Liver (tissue), 9 donors: Measurements from ENCODE around the gene RHOT1. TPM values are rescaled to one million over a fixed set of nuclear protein-coding genes. Genes with fewer than 3 reads are reported as not detected.

Source experiments
- DNase-seq: peaks from one replicate; pipeline ENCODE4 v3.0.0-alpha.2; 2017; ENCODE audit warnings: low spot score
- H3K27ac ChIP-seq, 2 donors: one replicate each; pipeline ENCODE4 v1.7.0; 2013; ENCODE audit warnings: inconsistent platforms in 2 of 2, low read length in 2 of 2, control low read depth in 1 of 2, low read depth in 1 of 2, mild to moderate bottlenecking in 1 of 2
- H3K27me3 ChIP-seq, 4 donors: one replicate each; pipeline versions ENCODE4 v1.6.1 to v1.7.0; 2013; ENCODE audit warnings: low read length in 3 of 4, inconsistent platforms in 1 of 4, mild to moderate bottlenecking in 1 of 4, moderate library complexity in 1 of 4; ENCODE audit not compliant: control insufficient read depth in 4 of 4, insufficient read depth in 4 of 4
- H3K36me3 ChIP-seq, 4 donors: one replicate each; pipeline versions ENCODE4 v1.6.1 to v1.7.0; 2013; ENCODE audit warnings: low read length in 3 of 4, mild to moderate bottlenecking in 3 of 4, low read depth in 1 of 4, moderate library complexity in 1 of 4; ENCODE audit not compliant: control insufficient read depth in 4 of 4, insufficient read depth in 3 of 4
- H3K4me1 ChIP-seq, 4 donors: one replicate each; pipeline versions ENCODE4 v1.6.1 to v1.7.0; 2013; ENCODE audit warnings: low read length in 3 of 4, mild to moderate bottlenecking in 3 of 4, moderate library complexity in 1 of 4; ENCODE audit not compliant: control insufficient read depth in 4 of 4, insufficient read depth in 4 of 4
- H3K4me3 ChIP-seq, 3 donors: one replicate each; pipeline versions ENCODE4 v1.6.1 to v1.7.0; 2013; ENCODE audit warnings: low read length in 3 of 3, control low read depth in 1 of 3, low read depth in 1 of 3, mild to moderate bottlenecking in 1 of 3
- H3K9ac ChIP-seq, 2 donors: one replicate each; pipeline ENCODE4 v1.7.0; 2013; ENCODE audit warnings: low read length in 2 of 2, mild to moderate bottlenecking in 2 of 2, moderate library complexity in 2 of 2, control low read depth in 1 of 2, low read depth in 1 of 2
- H3K9me3 ChIP-seq, 4 donors: one replicate each; pipeline versions ENCODE4 v1.6.1 to v1.7.0; 2013; ENCODE audit warnings: low read length in 3 of 4; ENCODE audit not compliant: control insufficient read depth in 4 of 4
- CTCF ChIP-seq: fragments of 150-350 bp; IDR thresholded peaks from 2 replicates; pipeline ENCODE4 v1.5.1; 2017; ENCODE audit warnings: improper control_type of control experiment, low read depth, low read length; ENCODE audit not compliant: missing input control
- EGR1 ChIP-seq, 2 donors: IDR thresholded peaks; 2 replicates each; pipeline ENCODE4 v1.6.1; 2016 to 2018; ENCODE audit warnings: antibody characterized with exemption in 2 of 2, low read depth in 2 of 2
- FOXA1 ChIP-seq: IDR thresholded peaks from 2 replicates; pipeline ENCODE4 v1.6.1; 2016; ENCODE audit warnings: antibody characterized with exemption
- FOXA2 ChIP-seq: IDR thresholded peaks from 2 replicates; pipeline ENCODE4 v1.6.1; 2016; ENCODE audit warnings: antibody characterized with exemption
- GABPA ChIP-seq, 2 donors: IDR thresholded peaks in 1 of 2; conservative IDR thresholded peaks in 1 of 2; 2 replicates each; pipeline ENCODE4 v1.6.1; 2016; ENCODE audit warnings: antibody characterized with exemption in 2 of 2, mild to moderate bottlenecking in 1 of 2, moderate library complexity in 1 of 2
- HNF4A ChIP-seq, 2 donors: conservative IDR thresholded peaks; 2 replicates each; pipeline ENCODE4 v1.6.1; 2016; ENCODE audit warnings: antibody characterized with exemption in 2 of 2, mild to moderate bottlenecking in 2 of 2
- HNF4G ChIP-seq: IDR thresholded peaks from 2 replicates; pipeline ENCODE4 v1.6.1; 2016; ENCODE audit warnings: antibody characterized with exemption
- JUND ChIP-seq, 2 donors: IDR thresholded peaks; 2 replicates each; pipeline ENCODE4 v1.6.1; 2016; ENCODE audit warnings: antibody characterized with exemption in 2 of 2
- MAX ChIP-seq: IDR thresholded peaks from 2 replicates; pipeline ENCODE4 v1.6.1; 2016; ENCODE audit warnings: antibody characterized with exemption
- NR2F2 ChIP-seq: IDR thresholded peaks from 2 replicates; pipeline ENCODE4 v1.6.1; 2016; ENCODE audit warnings: antibody characterized with exemption
- RAD21 ChIP-seq, 2 donors: IDR thresholded peaks; 2 replicates each; pipeline ENCODE4 v1.6.1; 2016; ENCODE audit warnings: antibody characterized with exemption in 2 of 2, mild to moderate bottlenecking in 2 of 2
- REST ChIP-seq: IDR thresholded peaks from 2 replicates; pipeline ENCODE4 v1.6.1; 2016; ENCODE audit warnings: antibody characterized with exemption, mild to moderate bottlenecking
- RXRA ChIP-seq, 2 donors: IDR thresholded peaks; 2 replicates each; pipeline ENCODE4 v1.6.1; 2017 to 2018; ENCODE audit warnings: antibody characterized with exemption in 2 of 2, mild to moderate bottlenecking in 1 of 2
- SP1 ChIP-seq: IDR thresholded peaks from 2 replicates; pipeline ENCODE4 v1.6.1; 2018; ENCODE audit warnings: antibody characterized with exemption, mild to moderate bottlenecking
- TAF1 ChIP-seq: conservative IDR thresholded peaks from 2 replicates; pipeline ENCODE4 v1.6.1; 2016; ENCODE audit warnings: antibody characterized with exemption, mild to moderate bottlenecking
- YY1 ChIP-seq: IDR thresholded peaks from 2 replicates; pipeline ENCODE4 v1.6.1; 2016; ENCODE audit warnings: antibody characterized with exemption, mild to moderate bottlenecking
- ZBTB33 ChIP-seq: IDR thresholded peaks from 2 replicates; pipeline ENCODE4 v1.6.1; 2016; ENCODE audit warnings: antibody characterized with exemption
- WGBS: extraction: QIAGEN DNeasy Blood & Tissue Kit; methylation state at CpG from one replicate; pipeline ENCODE4 v1.1.7; 2013; 5-methylcytosine and 5-hydroxymethylcytosine counted together
- polyA plus RNA-seq, 2 donors: library from polyadenylated mRNA; stranded (reverse) in 1 of 2; unstranded in 1 of 2; fragments of 200-250 nt in 1 of 2; fragments of >200 nt in 1 of 2; fragmentation: Nextera tagmentation in 1 of 2; extraction: Ambion mirVana in 1 of 2; gene quantifications; one replicate each; pipeline versions ENCODE4 v1.2.1 to v1.2.3, GENCODE V29; 2013 to 2015
- total RNA-seq, 2 donors: library from RNA; depleted of rRNA; stranded (reverse); fragments of >200 nt; gene quantifications; one replicate each; pipeline ENCODE4 v1.2.3, GENCODE V29; 2014
- TF ChIP-seq, protein P1 (sequence below): IDR thresholded peaks from 2 replicates; pipeline ENCODE4 v1.6.1; 2016; ENCODE audit warnings: antibody characterized with exemption
- donor health status: healthy.
- donor health status: healthy.
- donor health status: healthy.
- donor health status: healthy.
- donor health status: healthy.

RHOT1 gene
- total and polyA plus RNA-seq, 4 donors: 8.1 to 43.4 (median 17.1) TPM

GRCh38 chr17:32110596-32110995 lies 31.7 kb upstream of the RHOT1 start:
- no peaks in the 10 kb centered on the region for H3K36me3 ChIP-seq
- WGBS: 90% methylated on average over 21 of the region's 21 CpGs
- no peak overlapping the region for H3K4me3 ChIP-seq
- H3K9ac ChIP-seq: no peak overlapping the region
- no peak overlapping the region for H3K27ac ChIP-seq
- no peaks in the 10 kb centered on the region for H3K27me3 ChIP-seq
- no peaks in the 10 kb centered on the region for H3K4me1 ChIP-seq
- no peak for TF ChIP-seq TAF1
- TF ChIP-seq HNF4G: no peak
- no peak for TF ChIP-seq NR2F2
- no peak for TF ChIP-seq RAD21 (IDR thresholded peaks at IDR 0.05)
- TF ChIP-seq CTCF: no peak
- TF ChIP-seq FOXA1: no peak
- no peak for TF ChIP-seq FOXA2
- no peak for TF ChIP-seq RXRA (IDR thresholded peaks at IDR 0.05)
- TF ChIP-seq, protein P1, sequence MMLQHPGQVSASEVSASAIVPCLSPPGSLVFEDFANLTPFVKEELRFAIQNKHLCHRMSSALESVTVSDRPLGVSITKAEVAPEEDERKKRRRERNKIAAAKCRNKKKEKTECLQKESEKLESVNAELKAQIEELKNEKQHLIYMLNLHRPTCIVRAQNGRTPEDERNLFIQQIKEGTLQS: no peak
- no peak for TF ChIP-seq GABPA (IDR thresholded peaks at IDR 0.05 in 1 of 2, conservative IDR thresholded peaks at IDR 0.05 in 1 of 2)
- no peak for TF ChIP-seq YY1
- no peak for TF ChIP-seq ZBTB33
- TF ChIP-seq SP1: no peak
- no peak for TF ChIP-seq JUND (IDR thresholded peaks at IDR 0.05)
- TF ChIP-seq REST: no peak
- no peak for TF ChIP-seq MAX
- no peak for TF ChIP-seq HNF4A (conservative IDR thresholded peaks at IDR 0.05)
- no peak for TF ChIP-seq EGR1 (IDR thresholded peaks at IDR 0.05; ENCODE audit: low read depth in 2 of 2)
- no peaks in the 10 kb centered on the region for H3K9me3 ChIP-seq
- no peak for DNase-seq
